ENCODE measurements around the gene EBF3. TPM values are rescaled to one million over a fixed set of nuclear protein-coding genes. Genes with fewer than 3 reads are reported as not detected.

EBF3 gene
- total RNA-seq, 1 experiment from 2014 or later, result not detected

DNA sequence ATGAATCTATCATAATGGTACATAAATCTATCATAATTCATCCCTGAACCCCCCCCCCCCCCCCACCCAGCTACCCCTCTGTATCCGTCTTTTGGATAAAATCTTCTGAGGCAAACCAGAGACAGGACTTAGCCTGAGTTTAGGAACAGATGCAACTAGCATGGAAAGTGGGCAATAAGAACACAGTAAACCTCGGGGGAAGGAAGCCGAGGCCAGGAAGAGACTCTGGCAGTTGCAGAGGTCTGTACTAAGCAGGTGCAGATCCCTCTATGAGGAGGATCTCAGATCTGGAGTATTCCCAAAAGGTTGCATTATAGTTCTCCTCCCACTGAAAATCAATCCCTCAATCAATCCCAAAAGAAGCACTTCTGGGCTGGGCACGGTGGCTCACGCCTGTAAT lies 87.2 kb downstream of the EBF3 start:
- Mint-ChIP-seq H3K4me3 (ENCODE audit: low read depth, unreplicated experiment) (no peak overlapping the region), H3K4me1 (ENCODE audit: low read depth, unreplicated experiment) (no peaks in the 10 kb centered on the region), H3K27me3 (ENCODE audit: unreplicated experiment) (no peaks in the 10 kb centered on the region), H3K36me3 (ENCODE audit: insufficient read depth, unreplicated experiment) (no peaks in the 10 kb centered on the region), H3K9me3 (ENCODE audit: low read depth, unreplicated experiment) (peaks cover 7% of the 10 kb centered on the region), H3K27ac (ENCODE audit: unreplicated experiment) (no peak overlapping the region)
- CTCF ChIA-PET, result no interaction called here
- TF ChIP-seq, protein P1, sequence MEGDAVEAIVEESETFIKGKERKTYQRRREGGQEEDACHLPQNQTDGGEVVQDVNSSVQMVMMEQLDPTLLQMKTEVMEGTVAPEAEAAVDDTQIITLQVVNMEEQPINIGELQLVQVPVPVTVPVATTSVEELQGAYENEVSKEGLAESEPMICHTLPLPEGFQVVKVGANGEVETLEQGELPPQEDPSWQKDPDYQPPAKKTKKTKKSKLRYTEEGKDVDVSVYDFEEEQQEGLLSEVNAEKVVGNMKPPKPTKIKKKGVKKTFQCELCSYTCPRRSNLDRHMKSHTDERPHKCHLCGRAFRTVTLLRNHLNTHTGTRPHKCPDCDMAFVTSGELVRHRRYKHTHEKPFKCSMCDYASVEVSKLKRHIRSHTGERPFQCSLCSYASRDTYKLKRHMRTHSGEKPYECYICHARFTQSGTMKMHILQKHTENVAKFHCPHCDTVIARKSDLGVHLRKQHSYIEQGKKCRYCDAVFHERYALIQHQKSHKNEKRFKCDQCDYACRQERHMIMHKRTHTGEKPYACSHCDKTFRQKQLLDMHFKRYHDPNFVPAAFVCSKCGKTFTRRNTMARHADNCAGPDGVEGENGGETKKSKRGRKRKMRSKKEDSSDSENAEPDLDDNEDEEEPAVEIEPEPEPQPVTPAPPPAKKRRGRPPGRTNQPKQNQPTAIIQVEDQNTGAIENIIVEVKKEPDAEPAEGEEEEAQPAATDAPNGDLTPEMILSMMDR (IDR thresholded peaks at IDR 0.05; ENCODE audit: unreplicated experiment), result no peak
- no TSS peak for BruUV-seq (replicated peaks)
- no peak for DNase-seq
- intact Hi-C loops (cut with micrococcal nuclease; ENCODE audit: unreplicated experiment), result no loop called here

DNA sequence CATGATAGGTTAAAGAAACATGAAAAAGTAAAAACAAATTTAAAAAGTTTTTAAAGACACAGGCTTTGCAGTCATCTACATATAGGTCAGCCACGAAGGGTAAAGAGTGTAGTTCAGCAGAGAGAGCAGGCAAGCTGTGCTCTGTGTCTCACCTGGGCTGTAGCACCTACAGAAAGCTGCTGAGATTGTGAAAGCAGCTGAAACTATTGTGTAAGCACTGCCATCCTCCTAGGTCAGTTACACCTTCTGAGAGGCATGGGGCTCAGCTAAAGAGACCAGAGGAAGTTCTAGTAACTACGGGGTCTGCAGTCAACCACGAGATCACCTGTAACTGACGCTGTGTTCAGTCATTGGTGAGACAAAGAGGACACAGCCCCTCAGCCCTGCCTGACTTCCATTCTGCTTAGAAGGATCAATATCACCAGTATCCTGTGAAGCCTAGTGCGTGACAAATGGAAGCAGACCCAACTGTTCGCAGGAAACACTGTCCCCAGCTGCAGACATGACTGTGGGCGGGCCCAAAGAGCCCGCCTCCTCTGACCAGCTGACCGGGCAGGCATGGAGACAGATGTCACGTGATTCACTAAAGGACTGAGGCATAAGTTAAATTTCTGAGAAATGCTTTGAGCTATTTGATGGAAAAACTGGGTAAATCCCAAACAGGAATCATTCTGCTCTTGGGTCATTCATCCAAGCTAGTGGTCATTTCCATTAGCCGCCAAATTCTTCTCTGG lies 87.9 kb downstream of the EBF3 start:
- H3K36me3 Mint-ChIP-seq (ENCODE audit: insufficient read depth, unreplicated experiment), result no peaks in the 10 kb centered on the region
- CTCF ChIA-PET, result no interaction called here
- intact Hi-C loops (cut with micrococcal nuclease; ENCODE audit: unreplicated experiment), result no loop called here
- DNase-seq, result no peak
- no peak overlapping the region for H3K4me3 Mint-ChIP-seq (ENCODE audit: low read depth, unreplicated experiment)
- TF ChIP-seq, protein P1 (IDR thresholded peaks at IDR 0.05; ENCODE audit: unreplicated experiment), result no peak
- H3K4me1 Mint-ChIP-seq (ENCODE audit: low read depth, unreplicated experiment), result no peaks in the 10 kb centered on the region
- no peak overlapping the region for H3K27ac Mint-ChIP-seq (ENCODE audit: unreplicated experiment)
- H3K9me3 Mint-ChIP-seq (ENCODE audit: low read depth, unreplicated experiment), result peaks cover 7% of the 10 kb centered on the region
- H3K27me3 Mint-ChIP-seq (ENCODE audit: unreplicated experiment), result no peaks in the 10 kb centered on the region
- no TSS peak for BruUV-seq (replicated peaks)

DNA sequence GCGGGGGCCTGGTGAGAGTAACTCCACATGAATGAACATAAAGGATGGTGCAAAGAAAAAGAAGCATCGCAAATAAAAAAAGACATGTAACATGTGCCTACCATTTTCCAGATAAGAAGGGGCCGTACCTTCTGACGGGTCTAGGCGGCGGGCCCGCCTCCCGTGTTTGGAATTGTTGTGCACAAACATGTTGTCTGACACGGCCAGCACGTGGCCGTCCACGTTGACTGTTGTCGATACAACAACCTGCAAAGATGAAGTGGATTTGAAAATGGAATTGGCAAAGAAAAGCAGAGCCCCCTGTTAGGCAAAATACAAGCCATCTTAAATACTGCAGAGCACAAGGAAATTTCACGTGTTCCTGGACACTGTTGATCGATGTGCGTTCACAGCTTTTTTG lies 90.7 kb downstream of the EBF3 start:
- Mint-ChIP-seq H3K4me3 (ENCODE audit: low read depth, unreplicated experiment) (no peak overlapping the region), H3K9me3 (ENCODE audit: low read depth, unreplicated experiment) (peaks cover 7% of the 10 kb centered on the region), H3K36me3 (ENCODE audit: insufficient read depth, unreplicated experiment) (no peaks in the 10 kb centered on the region), H3K27ac (ENCODE audit: unreplicated experiment) (no peak overlapping the region), H3K4me1 (ENCODE audit: low read depth, unreplicated experiment) (no peaks in the 10 kb centered on the region), H3K27me3 (ENCODE audit: unreplicated experiment) (no peaks in the 10 kb centered on the region)
- no TSS peak for BruUV-seq (replicated peaks)
- intact Hi-C loops (cut with micrococcal nuclease; ENCODE audit: unreplicated experiment), result no loop called here
- no peak for DNase-seq
- TF ChIP-seq, protein P1 (IDR thresholded peaks at IDR 0.05; ENCODE audit: unreplicated experiment), result no peak
- CTCF ChIA-PET, result no interaction called here

DNA sequence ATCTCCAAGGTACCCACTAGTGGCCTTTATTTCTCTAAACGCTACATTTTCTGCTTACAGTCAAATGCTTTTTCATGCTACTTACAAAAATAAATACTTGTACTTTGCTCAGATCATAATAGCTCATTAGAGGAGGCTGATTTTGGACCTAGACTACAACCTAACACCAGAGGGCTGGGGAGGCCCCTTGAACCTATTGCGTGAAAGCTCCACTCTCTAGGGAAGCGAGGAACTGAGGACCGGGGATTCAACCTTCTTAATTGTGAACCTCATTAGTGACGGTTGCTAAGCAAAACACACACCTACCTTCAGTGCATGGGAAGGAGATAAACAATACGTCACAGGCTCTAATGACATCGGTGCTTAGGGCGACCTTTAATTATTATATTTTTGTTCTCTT lies 92.1 kb downstream of the EBF3 start:
- no peaks in the 10 kb centered on the region for H3K36me3 Mint-ChIP-seq (ENCODE audit: insufficient read depth, unreplicated experiment)

More for the DNA sequence above, 92.1 kb downstream of the EBF3 start:
- peaks cover 9% of the 10 kb centered on the region for H3K9me3 Mint-ChIP-seq (ENCODE audit: low read depth, unreplicated experiment)
- BruUV-seq (replicated peaks), result no TSS peak
- no peak overlapping the region for H3K27ac Mint-ChIP-seq (ENCODE audit: unreplicated experiment)
- CTCF ChIA-PET, result no interaction called here
- no peak for DNase-seq
- H3K27me3 Mint-ChIP-seq (ENCODE audit: unreplicated experiment), result no peaks in the 10 kb centered on the region
- no peaks in the 10 kb centered on the region for H3K4me1 Mint-ChIP-seq (ENCODE audit: low read depth, unreplicated experiment)
- intact Hi-C loops (cut with micrococcal nuclease; ENCODE audit: unreplicated experiment), result no loop called here
- TF ChIP-seq, protein P1 (IDR thresholded peaks at IDR 0.05; ENCODE audit: unreplicated experiment), result no peak
- no peak overlapping the region for H3K4me3 Mint-ChIP-seq (ENCODE audit: low read depth, unreplicated experiment)

Data from Calu3 (cell line).